Measurements from ENCODE around the gene MLPH.

GRCh38 chr2:237447496-237447895 lies 39.6 kb upstream of the MLPH start:
- TF ChIP-seq POLR2AphosphoS5 (IDR thresholded peaks at IDR 0.05) (no peak), POLR2A (IDR thresholded peaks at IDR 0.05) (no peak), EP300 (IDR thresholded peaks at IDR 0.05) (no peak)
- TF ChIP-seq, protein P1, sequence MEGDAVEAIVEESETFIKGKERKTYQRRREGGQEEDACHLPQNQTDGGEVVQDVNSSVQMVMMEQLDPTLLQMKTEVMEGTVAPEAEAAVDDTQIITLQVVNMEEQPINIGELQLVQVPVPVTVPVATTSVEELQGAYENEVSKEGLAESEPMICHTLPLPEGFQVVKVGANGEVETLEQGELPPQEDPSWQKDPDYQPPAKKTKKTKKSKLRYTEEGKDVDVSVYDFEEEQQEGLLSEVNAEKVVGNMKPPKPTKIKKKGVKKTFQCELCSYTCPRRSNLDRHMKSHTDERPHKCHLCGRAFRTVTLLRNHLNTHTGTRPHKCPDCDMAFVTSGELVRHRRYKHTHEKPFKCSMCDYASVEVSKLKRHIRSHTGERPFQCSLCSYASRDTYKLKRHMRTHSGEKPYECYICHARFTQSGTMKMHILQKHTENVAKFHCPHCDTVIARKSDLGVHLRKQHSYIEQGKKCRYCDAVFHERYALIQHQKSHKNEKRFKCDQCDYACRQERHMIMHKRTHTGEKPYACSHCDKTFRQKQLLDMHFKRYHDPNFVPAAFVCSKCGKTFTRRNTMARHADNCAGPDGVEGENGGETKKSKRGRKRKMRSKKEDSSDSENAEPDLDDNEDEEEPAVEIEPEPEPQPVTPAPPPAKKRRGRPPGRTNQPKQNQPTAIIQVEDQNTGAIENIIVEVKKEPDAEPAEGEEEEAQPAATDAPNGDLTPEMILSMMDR (IDR thresholded peaks at IDR 0.05): no peak
